ENCODE results near the gene SLC25A4. TPM values are rescaled to one million over a fixed set of nuclear protein-coding genes. Genes with fewer than 3 reads are reported as not detected.

SLC25A4 gene
- 18.6 and 21.9 TPM in 2 replicates for total RNA-seq (2021)
- Bru-seq, nascent RNA = percentile 56 among the genes with signal in this experiment
- BruChase-seq, experiment 1, labeled RNA remaining after a 2-hour chase = percentile 53 among the genes with signal in this experiment
- percentile 60 among the genes with signal in this experiment for BruChase-seq, experiment 2, labeled RNA remaining after a 6-hour chase
- long read RNA-seq, full-length matches to known transcripts = 165 of 196 reads
- long read RNA-seq, partial matches to known transcripts = 5 of 196 reads
- long read RNA-seq, other reads (novel, unspliced or antisense) = 26 of 196 reads

DNA sequence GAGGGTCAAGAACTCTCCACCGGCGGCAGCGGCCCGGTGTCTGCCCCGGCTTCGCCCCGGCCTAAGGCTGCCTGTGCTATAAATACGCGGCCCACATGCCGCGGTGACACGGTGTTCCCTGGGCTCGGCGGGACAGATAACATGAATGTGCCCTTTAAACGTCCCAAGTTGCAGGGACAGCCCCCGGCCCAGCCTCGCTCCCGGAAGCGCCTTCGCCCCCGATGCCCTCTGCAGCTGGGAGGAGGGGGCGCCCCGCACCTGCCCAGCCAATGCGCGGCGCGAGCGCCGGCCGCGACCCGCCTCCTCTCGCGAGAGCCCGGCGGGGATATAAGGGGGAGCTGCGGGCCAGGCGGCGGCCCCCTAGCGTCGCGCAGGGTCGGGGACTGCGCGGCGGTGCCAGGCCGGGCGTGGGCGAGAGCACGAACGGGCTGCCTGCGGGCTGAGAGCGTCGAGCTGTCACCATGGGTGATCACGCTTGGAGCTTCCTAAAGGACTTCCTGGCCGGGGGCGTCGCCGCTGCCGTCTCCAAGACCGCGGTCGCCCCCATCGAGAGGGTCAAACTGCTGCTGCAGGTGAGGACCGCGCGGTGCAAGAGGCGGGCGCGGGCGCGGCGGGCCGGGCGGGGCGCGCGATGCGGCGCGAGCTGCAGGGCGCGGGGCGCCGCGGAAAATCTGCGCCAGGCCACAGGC, at the start of gene SLC25A4:
Gene SLC25A4 (plus strand): TSS at position 355 of the 689 bp plus-strand sequence. CDS start 107 bp downstream, at position 462.
- peak; percentile 90 for DNase-seq (ENCODE audit: low spot score)
- peak within 1 kb of the TSS; percentile 50 for H3K27ac ChIP-seq (ENCODE audit: low read depth, low read length, poor library complexity, severe bottlenecking)
- CTCF ChIA-PET = interaction anchor here (0.9 to 1.4 kb wide), 3 partner anchors 9 to 895 kb away, joined by 3 to 7 read pairs (median 4); no protein-coding TSS in a partner anchor
- POLR2A ChIA-PET (ENCODE audit: low non-redundant PET) = interaction anchor here (0.7 kb wide), 1 partner anchor 163 kb away, joined by 4 read pairs; no protein-coding TSS in a partner anchor
- no peak for TF ChIP-seq EZH2 (IDR thresholded peaks at IDR 0.05; ENCODE audit: borderline replicate concordance, low read depth, low read length, poor library complexity, severe bottlenecking)
- peak; percentile 40 for TF ChIP-seq CTCF (conservative IDR thresholded peaks at IDR 0.05; ENCODE audit: low read depth, low read length)
- H3K36me3 ChIP-seq (ENCODE audit: insufficient read depth, low read length, poor library complexity, severe bottlenecking) = no peaks in the 10 kb centered on the region
- H3K27me3 ChIP-seq (replicated peaks; ENCODE audit: insufficient read depth, low read depth, low read length, poor library complexity) = no peaks in the 10 kb centered on the region
- intact Hi-C loops (cut with micrococcal nuclease; ENCODE audit: unreplicated experiment) = no loop called here
- H3K4me3 ChIP-seq (ENCODE audit: low read depth, low read length, poor library complexity, severe bottlenecking) = peak within 1 kb of the TSS; percentile 67
- no peaks in the 10 kb centered on the region for H3K9me3 ChIP-seq (ENCODE audit: low read depth, low read length, poor library complexity, severe bottlenecking)
- no peaks in the 10 kb centered on the region for H3K4me1 ChIP-seq (ENCODE audit: insufficient read depth, low read length, poor library complexity, severe bottlenecking)
- no TSS peak for BruUV-seq (replicated peaks)

DNA sequence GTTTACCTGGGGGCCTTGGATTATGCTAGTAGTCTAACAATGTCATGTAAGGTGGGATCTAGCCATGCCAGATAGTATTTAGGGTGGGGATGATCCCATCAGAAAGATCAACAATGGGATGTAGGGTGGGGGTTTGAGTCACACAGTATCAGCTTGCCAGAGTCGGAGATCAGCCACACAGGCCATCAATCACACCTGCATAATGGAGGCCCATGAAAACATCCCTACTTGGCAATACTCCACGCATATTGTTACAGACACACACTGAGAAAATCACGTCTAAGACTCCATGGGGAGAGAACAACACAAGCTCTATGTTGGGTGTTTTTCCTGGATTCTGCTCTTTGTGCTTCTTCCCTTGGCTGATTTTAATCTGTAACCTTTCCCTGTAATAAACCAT, 49.5 kb upstream of the SLC25A4 start:
- POLR2A ChIA-PET (ENCODE audit: low non-redundant PET) = no interaction called here
- no peak for TF ChIP-seq EZH2 (IDR thresholded peaks at IDR 0.05; ENCODE audit: borderline replicate concordance, low read depth, low read length, poor library complexity, severe bottlenecking)
- TF ChIP-seq CTCF (conservative IDR thresholded peaks at IDR 0.05; ENCODE audit: low read depth, low read length) = no peak
- Histone ChIP-seq H3K4me3 (ENCODE audit: low read depth, low read length, poor library complexity, severe bottlenecking) (no peak overlapping the region), H3K27me3 (replicated peaks; ENCODE audit: insufficient read depth, low read depth, low read length, poor library complexity) (no peaks in the 10 kb centered on the region), H3K27ac (ENCODE audit: low read depth, low read length, poor library complexity, severe bottlenecking) (no peak overlapping the region), H3K4me1 (ENCODE audit: insufficient read depth, low read length, poor library complexity, severe bottlenecking) (no peaks in the 10 kb centered on the region), H3K9me3 (ENCODE audit: low read depth, low read length, poor library complexity, severe bottlenecking) (no peaks in the 10 kb centered on the region), H3K36me3 (ENCODE audit: insufficient read depth, low read length, poor library complexity, severe bottlenecking) (no peaks in the 10 kb centered on the region)
- CTCF ChIA-PET = no interaction called here
- no peak for DNase-seq (ENCODE audit: low spot score)
- no TSS peak for BruUV-seq (replicated peaks)
- intact Hi-C loops (cut with micrococcal nuclease; ENCODE audit: unreplicated experiment) = loop anchor here (10.0 kb wide), 2 partner anchors 89 to 349 kb away; no protein-coding TSS in a partner anchor

DNA sequence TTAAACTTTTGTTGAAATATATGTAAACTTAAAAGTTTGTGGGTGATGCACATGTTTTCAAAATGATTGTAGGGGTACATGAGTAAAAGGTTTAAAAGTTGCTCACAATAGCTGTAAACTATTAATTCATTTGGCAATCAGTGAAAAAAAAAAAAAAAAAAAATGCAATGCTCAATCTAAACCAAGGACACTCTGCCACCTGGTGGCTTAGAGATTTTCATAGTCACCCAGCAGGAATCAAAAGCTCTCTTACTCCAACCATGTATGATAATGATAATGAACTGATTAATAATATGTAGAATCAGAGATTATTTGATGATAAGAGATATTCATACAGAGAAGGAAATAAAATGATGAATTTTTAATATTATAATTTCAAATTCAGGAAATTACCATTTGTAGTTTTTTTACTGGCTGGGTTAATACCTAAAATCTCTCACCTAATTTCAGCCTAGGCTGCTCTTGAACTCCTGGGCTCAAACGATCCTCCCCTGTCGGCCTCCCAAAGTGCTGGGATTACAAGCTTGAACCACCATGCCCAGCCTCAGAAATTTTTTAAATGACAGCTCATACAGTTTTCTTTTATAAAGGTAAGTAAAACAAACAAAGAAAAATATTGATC, 46.9 kb upstream of the SLC25A4 start:
- H3K27me3 ChIP-seq (replicated peaks; ENCODE audit: insufficient read depth, low read depth, low read length, poor library complexity) = no peaks in the 10 kb centered on the region
- intact Hi-C loops (cut with micrococcal nuclease; ENCODE audit: unreplicated experiment) = loop anchor here (1.0 to 10.0 kb wide), 3 partner anchors 56 to 351 kb away; no protein-coding TSS in a partner anchor
- H3K9me3 ChIP-seq (ENCODE audit: low read depth, low read length, poor library complexity, severe bottlenecking) = no peaks in the 10 kb centered on the region
- TF ChIP-seq CTCF (conservative IDR thresholded peaks at IDR 0.05; ENCODE audit: low read depth, low read length) (peak; percentile 68), EZH2 (IDR thresholded peaks at IDR 0.05; ENCODE audit: borderline replicate concordance, low read depth, low read length, poor library complexity, severe bottlenecking) (no peak)
- H3K4me3 ChIP-seq (ENCODE audit: low read depth, low read length, poor library complexity, severe bottlenecking) = no peak overlapping the region
- ChIA-PET POLR2A (ENCODE audit: low non-redundant PET) (interaction anchor here (0.6 to 0.7 kb wide), 2 partner anchors 56 to 836 kb away, joined by 3 to 6 read pairs; no protein-coding TSS in a partner anchor), CTCF (interaction anchor here (0.6 to 1.8 kb wide), 14 partner anchors 8 to 942 kb away, joined by 3 to 24 read pairs (median 4); no protein-coding TSS in a partner anchor)
- BruUV-seq (replicated peaks) = no TSS peak
- no peak overlapping the region for H3K27ac ChIP-seq (ENCODE audit: low read depth, low read length, poor library complexity, severe bottlenecking)
- no peaks in the 10 kb centered on the region for H3K4me1 ChIP-seq (ENCODE audit: insufficient read depth, low read length, poor library complexity, severe bottlenecking)
- DNase-seq (ENCODE audit: low spot score) = peak; percentile 58
- no peaks in the 10 kb centered on the region for H3K36me3 ChIP-seq (ENCODE audit: insufficient read depth, low read length, poor library complexity, severe bottlenecking)

Data from A673 (cell line).